Measurements from ENCODE around the gene RTP2. TPM values are rescaled to one million over a fixed set of nuclear protein-coding genes. Genes with fewer than 3 reads are reported as not detected.

The RTP2 gene
- total and polyA plus RNA-seq, 2 experiments from 2014 or later = not detected

GRCh38 chr3:187679638-187680396, 22.5 kb downstream of the RTP2 start:
- Histone ChIP-seq H3K4me1 (ENCODE audit: insufficient read depth) (no peaks in the 10 kb centered on the region), H2AFZ (no peak overlapping the region), H3K27me3 (no peaks in the 10 kb centered on the region), H3K9me2 (replicated peaks; ENCODE audit: insufficient read depth) (no peaks in the 10 kb centered on the region), H4K20me1 (ENCODE audit: insufficient read depth, poor library complexity, severe bottlenecking) (no peaks in the 10 kb centered on the region), H3K4me2 (peak overlapping the region; percentile 32), H3K4me3 (no peak overlapping the region), H3K36me3 (replicated peaks; ENCODE audit: insufficient read depth, low read depth) (no peaks in the 10 kb centered on the region), H3K9me3 (ENCODE audit: low read depth) (no peaks in the 10 kb centered on the region), H3K79me2 (no peaks in the 10 kb centered on the region), H3K27ac (no peak overlapping the region)
- DNase-seq (ENCODE audit: low spot score) = peak; percentile 87
- 27% methylated on average over 7 of the region's 7 CpGs for WGBS (ENCODE audit: low lambda C conversion rate, missing lambda C conversion rate)
- TF ChIP-seq CTCF (IDR thresholded peaks at IDR 0.05; ENCODE audit: poor library complexity) (peak; percentile 88), EZH2 (IDR thresholded peaks at IDR 0.05; ENCODE audit: borderline replicate concordance) (no peak), EZH2phosphoT487 (IDR thresholded peaks at IDR 0.05; ENCODE audit: low read depth, severe bottlenecking, unreplicated experiment) (no peak)

DNA sequence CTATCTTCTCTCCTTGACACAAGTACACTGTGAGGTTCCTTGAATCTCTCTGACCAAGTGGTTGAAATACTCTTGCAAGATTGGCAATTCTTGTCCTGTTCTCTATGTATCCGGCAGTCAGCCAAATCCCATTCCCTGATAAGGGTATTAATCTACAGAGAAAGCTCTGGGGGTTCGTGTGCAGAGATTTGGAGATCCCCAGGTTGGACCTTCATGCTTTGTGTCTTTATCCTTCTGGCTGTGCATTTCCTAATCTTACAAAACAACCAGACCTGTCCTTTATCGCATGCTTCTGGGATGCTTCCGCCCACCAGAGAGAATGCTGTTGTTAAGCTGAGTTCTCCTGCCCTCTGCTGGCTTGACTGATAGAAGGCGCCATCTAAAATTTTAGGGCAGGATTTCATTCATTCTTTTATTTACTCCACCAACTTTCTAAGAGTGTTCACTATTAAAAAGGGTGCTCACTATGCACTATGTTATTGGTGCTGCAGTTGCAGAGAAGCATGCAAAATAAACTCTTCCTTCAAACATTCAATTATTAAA, 23.6 kb downstream of the RTP2 start:
- DNase-seq (ENCODE audit: low spot score) = peak; percentile 81
- Histone ChIP-seq H3K4me2 (peak overlapping the region; percentile 32), H4K20me1 (ENCODE audit: insufficient read depth, poor library complexity, severe bottlenecking) (no peaks in the 10 kb centered on the region), H3K36me3 (replicated peaks; ENCODE audit: insufficient read depth, low read depth) (no peaks in the 10 kb centered on the region), H2AFZ (no peak overlapping the region), H3K9me3 (ENCODE audit: low read depth) (no peaks in the 10 kb centered on the region), H3K4me3 (no peak overlapping the region), H3K27ac (no peak overlapping the region), H3K4me1 (ENCODE audit: insufficient read depth) (no peaks in the 10 kb centered on the region), H3K79me2 (no peaks in the 10 kb centered on the region), H3K9me2 (replicated peaks; ENCODE audit: insufficient read depth) (no peaks in the 10 kb centered on the region), H3K27me3 (no peaks in the 10 kb centered on the region)
- TF ChIP-seq EZH2phosphoT487 (IDR thresholded peaks at IDR 0.05; ENCODE audit: low read depth, severe bottlenecking, unreplicated experiment) (no peak), CTCF (IDR thresholded peaks at IDR 0.05; ENCODE audit: poor library complexity) (peak; percentile 93)
- WGBS (ENCODE audit: low lambda C conversion rate, missing lambda C conversion rate) = 17% methylated on average over 5 of the region's 5 CpGs

DNA sequence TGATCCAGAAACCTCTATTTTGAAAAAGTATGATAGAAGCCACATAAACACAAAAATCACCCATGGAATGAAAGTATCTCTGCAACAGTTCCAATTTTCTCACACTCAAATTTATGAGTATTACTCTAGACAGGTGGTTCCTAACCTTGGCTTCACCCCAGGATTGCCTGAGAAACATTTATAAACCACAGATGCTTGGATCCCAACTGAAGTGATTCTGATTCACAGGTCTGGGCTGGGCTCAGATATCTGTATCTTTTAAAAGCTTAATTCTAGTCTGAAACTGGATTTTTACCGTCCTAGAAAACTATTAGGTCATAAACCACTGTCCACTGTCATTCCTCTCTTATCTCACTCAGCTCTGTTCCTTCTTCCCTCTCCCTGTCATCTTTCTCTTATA, 24.8 kb downstream of the RTP2 start:
- Histone ChIP-seq H3K79me2 (no peaks in the 10 kb centered on the region), H3K4me3 (no peak overlapping the region), H3K4me2 (no peak overlapping the region), H3K27me3 (peaks cover 4% of the 10 kb centered on the region), H3K36me3 (replicated peaks; ENCODE audit: insufficient read depth, low read depth) (no peaks in the 10 kb centered on the region), H2AFZ (no peak overlapping the region), H3K9me3 (ENCODE audit: low read depth) (no peaks in the 10 kb centered on the region), H3K27ac (no peak overlapping the region), H3K4me1 (ENCODE audit: insufficient read depth) (no peaks in the 10 kb centered on the region), H4K20me1 (ENCODE audit: insufficient read depth, poor library complexity, severe bottlenecking) (no peaks in the 10 kb centered on the region), H3K9me2 (replicated peaks; ENCODE audit: insufficient read depth) (no peaks in the 10 kb centered on the region)
- WGBS (ENCODE audit: low lambda C conversion rate, missing lambda C conversion rate) = 14% methylated on average over 1 of the region's 1 CpG
- no peak for TF ChIP-seq EZH2 (IDR thresholded peaks at IDR 0.05; ENCODE audit: borderline replicate concordance)
- TF ChIP-seq CTCF (IDR thresholded peaks at IDR 0.05; ENCODE audit: poor library complexity) = no peak
- no peak for TF ChIP-seq EZH2phosphoT487 (IDR thresholded peaks at IDR 0.05; ENCODE audit: low read depth, severe bottlenecking, unreplicated experiment)
- DNase-seq (ENCODE audit: low spot score) = no peak

All from hepatocyte (in vitro differentiated cells).